ENCODE results near the gene RAB19. TPM values are rescaled to one million over a fixed set of nuclear protein-coding genes. Genes with fewer than 3 reads are reported as not detected.

The RAB19 gene
- total RNA-seq, 1 donor from 2014 or later: 3.1 TPM

DNA sequence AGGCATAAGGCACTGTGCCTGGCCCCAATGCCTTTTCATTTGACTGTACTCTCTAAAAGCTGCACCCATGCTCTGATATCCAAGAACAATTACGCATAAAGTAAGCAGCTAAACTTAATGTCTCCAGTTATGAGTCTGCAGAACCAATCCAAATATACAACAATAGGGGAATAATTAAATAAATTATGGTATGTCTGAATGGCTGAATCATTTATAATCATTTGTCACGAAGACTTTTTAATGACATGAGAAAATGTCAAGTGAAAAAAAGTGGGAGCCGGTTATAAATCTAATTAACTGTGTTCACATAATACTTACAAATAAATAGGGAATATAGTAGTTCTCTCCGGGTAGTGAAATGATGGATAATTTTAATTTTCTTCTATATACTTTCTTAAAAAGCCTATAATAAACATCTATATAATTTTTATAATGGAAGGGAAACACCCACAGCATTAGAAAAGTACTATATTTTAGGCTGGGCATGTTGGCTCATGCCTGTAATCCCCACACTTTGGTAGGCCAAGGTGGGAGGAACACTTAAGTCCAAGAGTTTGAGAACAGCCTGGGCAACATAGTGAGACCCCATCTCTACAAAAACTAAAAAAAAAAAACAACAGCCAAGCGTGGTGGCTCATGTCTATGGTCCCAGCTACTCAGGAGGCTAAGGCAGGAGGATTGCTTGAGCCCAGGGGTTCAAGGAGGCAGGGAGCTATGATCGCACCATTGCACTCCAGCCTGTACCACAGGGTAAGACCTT lies 19.7 kb upstream of the RAB19 start:
- no peak overlapping the region for H3K9ac ChIP-seq
- no peaks in the 10 kb centered on the region for H3K4me1 ChIP-seq
- Mint-ChIP-seq H3K4me1 (no peaks in the 10 kb centered on the region), H3K36me3 (peaks cover 12% of the 10 kb centered on the region), H3K27ac (no peak overlapping the region), H3K9me3 (no peaks in the 10 kb centered on the region), H3K4me3 (no peak overlapping the region), H3K27me3 (ENCODE audit: insufficient read depth, low read depth) (no peaks in the 10 kb centered on the region)
- H3K27me3 ChIP-seq: no peaks in the 10 kb centered on the region
- H3K79me2 ChIP-seq (ENCODE audit: low read depth): peaks cover 55% of the 10 kb centered on the region
- H2AFZ ChIP-seq (replicated peaks): no peak overlapping the region
- no peaks in the 10 kb centered on the region for H3K36me3 ChIP-seq
- H4K20me1 ChIP-seq (ENCODE audit: low read depth): peaks cover 36% of the 10 kb centered on the region
- no peak for DNase-seq (ENCODE audit: low spot score)
- no peaks in the 10 kb centered on the region for H3K9me3 ChIP-seq (ENCODE audit: low read depth)
- H3F3A ChIP-seq (ENCODE audit: low read depth): peaks cover 11% of the 10 kb centered on the region
- no peak overlapping the region for H3K4me2 ChIP-seq
- TF ChIP-seq, protein P1, sequence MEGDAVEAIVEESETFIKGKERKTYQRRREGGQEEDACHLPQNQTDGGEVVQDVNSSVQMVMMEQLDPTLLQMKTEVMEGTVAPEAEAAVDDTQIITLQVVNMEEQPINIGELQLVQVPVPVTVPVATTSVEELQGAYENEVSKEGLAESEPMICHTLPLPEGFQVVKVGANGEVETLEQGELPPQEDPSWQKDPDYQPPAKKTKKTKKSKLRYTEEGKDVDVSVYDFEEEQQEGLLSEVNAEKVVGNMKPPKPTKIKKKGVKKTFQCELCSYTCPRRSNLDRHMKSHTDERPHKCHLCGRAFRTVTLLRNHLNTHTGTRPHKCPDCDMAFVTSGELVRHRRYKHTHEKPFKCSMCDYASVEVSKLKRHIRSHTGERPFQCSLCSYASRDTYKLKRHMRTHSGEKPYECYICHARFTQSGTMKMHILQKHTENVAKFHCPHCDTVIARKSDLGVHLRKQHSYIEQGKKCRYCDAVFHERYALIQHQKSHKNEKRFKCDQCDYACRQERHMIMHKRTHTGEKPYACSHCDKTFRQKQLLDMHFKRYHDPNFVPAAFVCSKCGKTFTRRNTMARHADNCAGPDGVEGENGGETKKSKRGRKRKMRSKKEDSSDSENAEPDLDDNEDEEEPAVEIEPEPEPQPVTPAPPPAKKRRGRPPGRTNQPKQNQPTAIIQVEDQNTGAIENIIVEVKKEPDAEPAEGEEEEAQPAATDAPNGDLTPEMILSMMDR (IDR thresholded peaks at IDR 0.05): no peak
- TF ChIP-seq EZH2 (IDR thresholded peaks at IDR 0.05) (no peak), EZH2phosphoT487 (IDR thresholded peaks at IDR 0.05) (no peak)
- H3K4me3 ChIP-seq: no peak overlapping the region
- H3K27ac ChIP-seq: no peak overlapping the region

DNA sequence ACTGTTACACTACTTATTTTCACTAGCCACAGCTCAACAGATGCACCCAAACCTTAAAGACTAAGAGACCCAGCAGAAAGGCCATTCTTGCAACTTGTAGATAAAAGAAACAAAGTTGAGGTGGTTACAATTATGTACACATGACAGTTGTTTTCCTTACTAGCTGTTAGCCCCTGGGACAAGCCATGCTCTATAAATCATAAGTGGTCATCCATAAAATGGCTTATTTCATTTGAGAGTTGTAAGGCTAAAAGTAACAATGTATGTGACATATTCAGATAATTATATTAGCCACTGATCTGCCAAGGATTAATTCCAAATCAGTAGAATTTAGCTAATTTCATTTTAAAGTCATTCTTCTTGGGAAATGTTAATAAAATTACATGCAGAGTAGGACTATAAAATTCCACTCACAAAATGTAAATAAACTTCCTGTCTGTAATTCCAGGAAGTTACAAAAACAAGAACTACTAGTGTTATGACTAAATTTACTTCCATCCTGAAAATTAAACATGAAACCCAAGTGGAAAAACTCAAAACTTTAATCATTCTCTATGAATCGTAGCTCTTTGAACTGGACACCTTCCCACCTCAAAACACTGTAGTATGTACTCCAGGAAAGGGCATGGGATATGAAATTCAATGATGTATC lies 18.8 kb upstream of the RAB19 start:
- H3K4me1 Mint-ChIP-seq: no peaks in the 10 kb centered on the region
- H3K9me3 Mint-ChIP-seq: no peaks in the 10 kb centered on the region
- Histone ChIP-seq H2AFZ (replicated peaks) (no peak overlapping the region), H3K27me3 (no peaks in the 10 kb centered on the region), H3K4me3 (no peak overlapping the region), H3K79me2 (ENCODE audit: low read depth) (peaks cover 61% of the 10 kb centered on the region), H3F3A (ENCODE audit: low read depth) (peaks cover 15% of the 10 kb centered on the region), H3K9ac (no peak overlapping the region), H3K4me2 (no peak overlapping the region), H3K27ac (no peak overlapping the region), H3K9me3 (ENCODE audit: low read depth) (no peaks in the 10 kb centered on the region), H4K20me1 (ENCODE audit: low read depth) (peaks cover 43% of the 10 kb centered on the region), H3K4me1 (no peaks in the 10 kb centered on the region), H3K36me3 (no peaks in the 10 kb centered on the region)
- no peak for DNase-seq (ENCODE audit: low spot score)
- H3K4me3 Mint-ChIP-seq: no peak overlapping the region
- H3K27me3 Mint-ChIP-seq (ENCODE audit: insufficient read depth, low read depth): no peaks in the 10 kb centered on the region
- H3K36me3 Mint-ChIP-seq: peaks cover 6% of the 10 kb centered on the region
- TF ChIP-seq EZH2 (IDR thresholded peaks at IDR 0.05) (no peak), EZH2phosphoT487 (IDR thresholded peaks at IDR 0.05) (no peak)
- TF ChIP-seq, protein P1 (IDR thresholded peaks at IDR 0.05): no peak
- no peak overlapping the region for H3K27ac Mint-ChIP-seq

DNA sequence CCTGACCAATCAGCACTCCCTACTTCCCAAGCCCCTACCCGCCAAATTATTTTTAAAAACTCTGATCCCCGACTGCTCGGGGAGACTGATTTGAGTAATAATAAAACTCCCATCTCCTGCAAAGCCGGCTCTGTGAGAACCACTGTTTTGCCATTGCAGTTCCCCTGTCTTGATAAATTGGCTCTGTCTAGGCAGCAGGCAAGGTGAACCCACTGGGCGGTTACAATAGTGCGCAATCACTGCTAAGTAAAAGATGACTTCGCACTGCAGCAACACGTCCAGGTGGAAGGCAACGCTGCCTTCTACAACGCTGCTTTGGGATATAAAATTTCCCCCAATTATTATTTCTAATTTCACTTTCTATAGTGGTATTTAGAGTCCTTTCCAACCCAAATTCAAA lies 14.4 kb upstream of the RAB19 start:
- no peaks in the 10 kb centered on the region for H3K36me3 ChIP-seq
- H3K27me3 Mint-ChIP-seq (ENCODE audit: insufficient read depth, low read depth): no peaks in the 10 kb centered on the region
- no peaks in the 10 kb centered on the region for H3K36me3 Mint-ChIP-seq
- no peak for TF ChIP-seq EZH2 (IDR thresholded peaks at IDR 0.05)
- no peak for TF ChIP-seq EZH2phosphoT487 (IDR thresholded peaks at IDR 0.05)
- no peak overlapping the region for H2AFZ ChIP-seq (replicated peaks)
- DNase-seq (ENCODE audit: low spot score): no peak
- no peaks in the 10 kb centered on the region for H3K27me3 ChIP-seq
- no peaks in the 10 kb centered on the region for H3K9me3 ChIP-seq (ENCODE audit: low read depth)
- H3K4me3 ChIP-seq: no peak overlapping the region
- H3K4me1 Mint-ChIP-seq: no peaks in the 10 kb centered on the region
- H4K20me1 ChIP-seq (ENCODE audit: low read depth): peaks cover 66% of the 10 kb centered on the region
- H3K9me3 Mint-ChIP-seq: no peaks in the 10 kb centered on the region
- no peak overlapping the region for H3K9ac ChIP-seq
- H3F3A ChIP-seq (ENCODE audit: low read depth): peaks cover 15% of the 10 kb centered on the region
- no peak overlapping the region for H3K4me3 Mint-ChIP-seq
- H3K4me2 ChIP-seq: no peak overlapping the region
- H3K27ac ChIP-seq: no peak overlapping the region
- H3K4me1 ChIP-seq: no peaks in the 10 kb centered on the region
- peaks cover 91% of the 10 kb centered on the region for H3K79me2 ChIP-seq (ENCODE audit: low read depth)
- H3K27ac Mint-ChIP-seq: no peak overlapping the region

DNA sequence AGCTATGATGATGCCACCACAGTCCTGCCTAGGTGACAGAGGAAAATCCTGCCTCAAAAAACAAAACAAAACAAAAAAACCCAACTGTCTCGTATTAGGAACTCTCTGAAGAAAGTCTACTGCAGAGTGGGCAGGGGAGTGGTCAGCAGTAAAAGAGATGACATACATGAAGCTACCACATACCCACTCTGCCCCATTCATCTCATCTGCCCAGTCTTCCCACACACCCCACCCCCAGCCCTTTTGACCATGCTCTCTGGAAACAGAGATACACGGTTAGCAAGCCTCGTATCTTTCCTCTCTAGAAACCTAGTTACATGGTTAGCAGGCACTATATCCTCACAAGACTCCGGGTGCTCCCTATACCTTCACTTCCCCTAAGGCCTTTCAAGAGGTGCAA lies 13.8 kb upstream of the RAB19 start:
- Histone ChIP-seq H3K79me2 (ENCODE audit: low read depth) (peaks cover 91% of the 10 kb centered on the region), H2AFZ (replicated peaks) (no peak overlapping the region), H3K4me3 (no peak overlapping the region), H3K9me3 (ENCODE audit: low read depth) (no peaks in the 10 kb centered on the region), H3K9ac (no peak overlapping the region), H3K27me3 (no peaks in the 10 kb centered on the region), H3K4me2 (no peak overlapping the region), H4K20me1 (ENCODE audit: low read depth) (peaks cover 63% of the 10 kb centered on the region), H3K4me1 (no peaks in the 10 kb centered on the region), H3K27ac (no peak overlapping the region), H3K36me3 (no peaks in the 10 kb centered on the region), H3F3A (ENCODE audit: low read depth) (peaks cover 15% of the 10 kb centered on the region)
- H3K9me3 Mint-ChIP-seq: no peaks in the 10 kb centered on the region
- H3K4me3 Mint-ChIP-seq: no peak overlapping the region
- DNase-seq (ENCODE audit: low spot score): no peak
- no peak for TF ChIP-seq EZH2phosphoT487 (IDR thresholded peaks at IDR 0.05)
- TF ChIP-seq, protein P1 (IDR thresholded peaks at IDR 0.05): no peak
- no peak for TF ChIP-seq EZH2 (IDR thresholded peaks at IDR 0.05)
- no peaks in the 10 kb centered on the region for H3K27me3 Mint-ChIP-seq (ENCODE audit: insufficient read depth, low read depth)
- H3K27ac Mint-ChIP-seq: no peak overlapping the region
- H3K36me3 Mint-ChIP-seq: no peaks in the 10 kb centered on the region
- H3K4me1 Mint-ChIP-seq: no peaks in the 10 kb centered on the region
